GM12878 (cell line): ENCODE measurements around the gene PCTP. TPM values are rescaled to one million over a fixed set of nuclear protein-coding genes. Genes with fewer than 3 reads are reported as not detected.

Experiments
- ATAC-seq: fragments of 200-7000 bp; cut with Tn5 transposase; 3 replicates; pipeline ENCODE4 v1.9.1; 2020; ENCODE audit warnings: mild to moderate bottlenecking, moderate library complexity
- BruUV-seq: library from RNA; stranded (reverse); fragments of 400-500 nt; replicated peaks from 2 replicates; lab custom pipeline; 2021; lab: Mats Ljungman, UMichigan
- CTCF ChIA-PET: fragments of 300-600 bp; sonication (Branson Sonifier 250); formaldehyde crosslinking; extraction: SDS; loops from one replicate; lab custom pipeline; 2021; ENCODE audit warnings: inconsistent platforms; lab: Yijun Ruan, JAX
- POLR2A ChIA-PET: fragments of 350-600 bp; formaldehyde crosslinking; extraction: SDS; loops from one replicate; lab custom pipeline; 2021; ENCODE audit warnings: inconsistent platforms; lab: Charles Lee
- RAD21 ChIA-PET: fragments of 300-600 bp; sonication (Branson Sonifier 250); formaldehyde crosslinking; loops from one replicate; lab custom pipeline; 2023; ENCODE audit warnings: antibody characterized with exemption; ENCODE audit not compliant: unreplicated experiment; lab: Charles Lee
- SMC1A ChIA-PET: fragments of 300-600 bp; sonication (Branson Sonifier 250); formaldehyde crosslinking; loops from one replicate; lab custom pipeline; 2023; ENCODE audit not compliant: unreplicated experiment, uncharacterized antibody; lab: Charles Lee
- DNase-seq: peaks from one replicate; pipeline ENCODE4 v3.0.0-alpha.2; 2011; ENCODE audit warnings: low read depth, low spot score
- FAIRE-seq: peaks from 3 replicates; lab custom pipeline; 2011; peaks lifted over from hg19 to GRCh38; lab: Jason Lieb, UNC
- H2AFZ ChIP-seq: 2 replicates; pipeline ENCODE4 v1.6.0; 2011; ENCODE audit warnings: low read depth, low read length, control low read depth; ENCODE audit not compliant: control insufficient read depth
- H3K27ac ChIP-seq: 2 replicates; pipeline ENCODE4 v1.5.1; 2011; ENCODE audit warnings: control low read depth; ENCODE audit not compliant: control insufficient read depth, insufficient read depth
- H3K27me3 ChIP-seq, 2 experiments: replicated peaks in 1 of 2; 2 replicates each; pipeline versions ENCODE4 v1.6.0 to v1.6.1; 2011; ENCODE audit warnings: low read length in 1 of 2; ENCODE audit not compliant: control insufficient read depth in 2 of 2, insufficient read depth in 2 of 2
- H3K36me3 ChIP-seq, 2 experiments: 2 replicates each; pipeline ENCODE4 v1.5.1; 2011; ENCODE audit warnings: low read length in 1 of 2; ENCODE audit not compliant: control insufficient read depth in 2 of 2, insufficient read depth in 2 of 2
- H3K4me1 ChIP-seq: 2 replicates; pipeline ENCODE4 v1.6.1; 2011; ENCODE audit warnings: mild to moderate bottlenecking, low read length, moderate library complexity, mixed read lengths; ENCODE audit not compliant: control insufficient read depth, insufficient read depth
- H3K4me2 ChIP-seq: 2 replicates; pipeline ENCODE4 v1.6.0; 2011; ENCODE audit warnings: control low read depth; ENCODE audit not compliant: control insufficient read depth, insufficient read depth
- H3K4me3 ChIP-seq: fragments of 200-600 bp; sonication (generic); 2 replicates; pipeline ENCODE4 v1.5.1; 2016
- H3K79me2 ChIP-seq: 2 replicates; pipeline ENCODE4 v1.6.0; 2011; ENCODE audit warnings: low read length; ENCODE audit not compliant: control insufficient read depth, insufficient read depth
- H3K9ac ChIP-seq: 2 replicates; pipeline ENCODE4 v1.8.0; 2011; ENCODE audit warnings: low read length, control low read depth, mixed read lengths; ENCODE audit not compliant: control insufficient read depth, insufficient read depth
- H3K9me3 ChIP-seq: replicated peaks from 3 replicates; pipeline ENCODE4 v1.5.1; 2011; ENCODE audit warnings: mild to moderate bottlenecking, low read length; ENCODE audit not compliant: control insufficient read depth, insufficient read depth
- H4K20me1 ChIP-seq: 2 replicates; pipeline ENCODE4 v1.6.0; 2011; ENCODE audit not compliant: control insufficient read depth, insufficient read depth
- ASH2L ChIP-seq: fragments of 300-600, 200-600 bp; sonication (generic); IDR thresholded peaks from 2 replicates; pipeline ENCODE4 v1.6.1; 2017; ENCODE audit warnings: low read depth, mild to moderate bottlenecking, borderline replicate concordance
- BHLHE40 ChIP-seq, 2 experiments: fragments of 450-650 bp in 1 of 2; IDR thresholded peaks; 2 replicates each; pipeline ENCODE4 v1.6.1; 2011 to 2017; ENCODE audit warnings: low read depth in 2 of 2, borderline replicate concordance in 1 of 2, improper control_type of control experiment in 1 of 2, low read length in 1 of 2, mild to moderate bottlenecking in 1 of 2
- CHD2 ChIP-seq: IDR thresholded peaks from 2 replicates; pipeline ENCODE4 v1.6.1; 2011; ENCODE audit warnings: low read depth, low read length, improper control_type of control experiment, borderline replicate concordance
- JUNB ChIP-seq: IDR thresholded peaks from 2 replicates; pipeline ENCODE4 v1.6.1; 2016; ENCODE audit warnings: antibody characterized with exemption, mild to moderate bottlenecking
- MTA2 ChIP-seq: fragments of 450-650 bp; IDR thresholded peaks from 2 replicates; pipeline ENCODE4 v1.6.1; 2016; ENCODE audit warnings: low read depth, mild to moderate bottlenecking, moderate library complexity
- NBN ChIP-seq: fragments of 450-650 bp; IDR thresholded peaks from 2 replicates; pipeline ENCODE4 v1.6.1; 2016
- NFYA ChIP-seq: IDR thresholded peaks from 2 replicates; pipeline ENCODE4 v1.6.1; 2011; ENCODE audit warnings: low read depth, mild to moderate bottlenecking, low read length, improper control_type of control experiment, borderline replicate concordance
- NFYB ChIP-seq: IDR thresholded peaks from 2 replicates; pipeline ENCODE4 v1.6.1; 2011; ENCODE audit warnings: low read depth, mild to moderate bottlenecking, low read length, improper control_type of control experiment, moderate library complexity; ENCODE audit not compliant: insufficient read depth
- SUZ12 ChIP-seq: fragments of 200-600 bp; sonication (generic); IDR thresholded peaks from one replicate; pipeline ENCODE4 v1.6.1; 2018; ENCODE audit warnings: antibody characterized with exemption, mild to moderate bottlenecking; ENCODE audit not compliant: unreplicated experiment
- TCF7 ChIP-seq: IDR thresholded peaks from 2 replicates; pipeline ENCODE4 v1.6.1; 2014; ENCODE audit warnings: antibody characterized with exemption, borderline replicate concordance
- YBX1 ChIP-seq: fragments of 450-650 bp; IDR thresholded peaks from 2 replicates; pipeline ENCODE4 v1.6.1; 2016; ENCODE audit warnings: antibody characterized with exemption
- YY1 ChIP-seq: IDR thresholded peaks from 2 replicates; pipeline ENCODE4 v1.6.1; 2011; ENCODE audit warnings: low read depth, mild to moderate bottlenecking, low read length
- ZBED1 ChIP-seq: IDR thresholded peaks from 2 replicates; pipeline ENCODE4 v1.6.1; 2016; ENCODE audit warnings: borderline replicate concordance
- ZNF622 ChIP-seq: fragments of 450-650 bp; IDR thresholded peaks from 2 replicates; pipeline ENCODE4 v1.6.1; 2017; ENCODE audit warnings: mild to moderate bottlenecking, inconsistent platforms
- WGBS: methylation state at CpG from one replicate; pipeline ENCODE4 v1.1.6; 2016; ENCODE audit warnings: low lambda C conversion rate; ENCODE audit not compliant: insufficient replicate concordance, insufficient coverage; ENCODE audit errors: missing lambda C conversion rate; 5-methylcytosine and 5-hydroxymethylcytosine counted together
- in situ Hi-C: fragments of 300-500 bp; cut with MboI; formaldehyde crosslinking; loops from 9 replicates; pipeline ENCODE4 v1.14.3; 2018; ENCODE audit warnings: mixed read lengths
- intact Hi-C: fragments of 100-400 bp; cut with micrococcal nuclease; formaldehyde crosslinking; loops from one replicate; pipeline ENCODE4 v1.14.2; 2022; ENCODE audit not compliant: unreplicated experiment
- polyA plus RNA-seq, 11 experiments: library from polyadenylated mRNA; depleted of rRNA in 4 of 11; unstranded in 6 of 11; stranded (reverse) in 5 of 11; fragments of >200 nt; fragmentation: Nextera tagmentation in 4 of 11; fragmentation: Illumina TruSeq in 1 of 11; extraction: Ambion mirVana in 4 of 11; extraction: Trizol in 1 of 11; gene quantifications; 1 replicate in 1 of 11; 2 replicates in 10 of 11; pipeline versions ENCODE4 v1.2.1 to v1.2.3, GENCODE V29; 2011 to 2016; ENCODE audit warnings: inconsistent platforms in 2 of 11, missing spikeins in 2 of 11, low read depth in 1 of 11
- total RNA-seq, 4 experiments: library from RNA; depleted of rRNA in 3 of 4; stranded (reverse); fragments of >200 nt in 3 of 4; fragmentation: Illumina TruSeq in 1 of 4; extraction: Trizol in 1 of 4; gene quantifications; 2 replicates each; pipeline versions ENCODE4 v1.2.1 to v1.2.3, GENCODE V29; 2013 to 2021

The PCTP gene
- total and polyA plus RNA-seq, 10 of the 15 experiments (the other 5 are each of a cell fraction or from before 2014, with no cell fraction given), result 1.4 to 26.8 (median 3.7) TPM

GRCh38 chr17:55702150-55702549 is 48.7 kb upstream of the PCTP start:
- intact Hi-C loops, result no loop called here

GRCh38 chr17:55704401-55704800 is 46.5 kb upstream of the PCTP start:
- no peaks in the 10 kb centered on the region for H3K36me3 ChIP-seq
- in situ Hi-C loops (no loop called here), intact Hi-C loops (no loop called here)
- ChIA-PET RAD21 (interaction anchor here (0.7 kb wide), 1 partner anchor 178 kb away, joined by 4 read pairs; no protein-coding TSS in a partner anchor), POLR2A (no interaction called here), CTCF (interaction anchor here (1.1 to 1.7 kb wide), 3 partner anchors 14 to 178 kb away, joined by 3 to 4 read pairs (median 3); no protein-coding TSS in a partner anchor), SMC1A (interaction anchor here (0.6 kb wide), 1 partner anchor 17 kb away, joined by 3 read pairs; no protein-coding TSS in a partner anchor)
- 48% methylated on average over 1 of the region's 1 CpG for WGBS
- no peak overlapping the region for H3K9ac ChIP-seq
- no peak overlapping the region for H3K4me3 ChIP-seq
- no peaks in the 10 kb centered on the region for H3K4me1 ChIP-seq
- H3K27me3 ChIP-seq, result no peaks in the 10 kb centered on the region
- H3K9me3 ChIP-seq, result no peaks in the 10 kb centered on the region; the same call in 2 of the 3 replicates
- no peak for DNase-seq
- no peak for ATAC-seq
- H3K79me2 ChIP-seq, result no peaks in the 10 kb centered on the region
- H2AFZ ChIP-seq, result no peak overlapping the region
- H4K20me1 ChIP-seq, result no peaks in the 10 kb centered on the region
- FAIRE-seq, result no peak
- H3K4me2 ChIP-seq, result no peak overlapping the region
- BruUV-seq, result no TSS peak
- H3K27ac ChIP-seq, result no peak overlapping the region
- TF ChIP-seq TCF7, result no peak
- TF ChIP-seq NBN, result no peak
- no peak for TF ChIP-seq YY1
- TF ChIP-seq ZNF622, result no peak
- TF ChIP-seq ASH2L, result no peak
- no peak for TF ChIP-seq MTA2
- TF ChIP-seq SUZ12, result no peak
- TF ChIP-seq BHLHE40 (IDR thresholded peaks at IDR 0.05; ENCODE audit: borderline replicate concordance in 1 of 2, low read depth in 2 of 2, low read length in 1 of 2), result no peak
- no peak for TF ChIP-seq YBX1
- no peak for TF ChIP-seq NFYB
- no peak for TF ChIP-seq JUNB
- TF ChIP-seq CHD2, result no peak
- TF ChIP-seq NFYA, result no peak
- TF ChIP-seq ZBED1, result no peak
- TF ChIP-seq, all 136 proteins: peak for 0

More at GRCh38 chr17:55702150-55702549, 48.7 kb upstream of the PCTP start:
- no peak overlapping the region for H3K4me2 ChIP-seq
- ChIA-PET RAD21 (no interaction called here), SMC1A (no interaction called here), CTCF (no interaction called here), POLR2A (no interaction called here)
- no peaks in the 10 kb centered on the region for H4K20me1 ChIP-seq
- H3K36me3 ChIP-seq, result no peaks in the 10 kb centered on the region
- no peak for FAIRE-seq
- H3K9me3 ChIP-seq, result no peaks in the 10 kb centered on the region; the same call in 2 of the 3 replicates
- no peak for ATAC-seq
- no TSS peak for BruUV-seq
- in situ Hi-C loops, result no loop called here
- H3K27ac ChIP-seq, result no peak overlapping the region
- no peaks in the 10 kb centered on the region for H3K79me2 ChIP-seq
- H3K9ac ChIP-seq, result no peak overlapping the region
- TF ChIP-seq NBN, result no peak
- DNase-seq, result no peak
- H3K4me3 ChIP-seq, result no peak overlapping the region
- H2AFZ ChIP-seq, result no peak overlapping the region
- 30% methylated on average over 7 of the region's 7 CpGs for WGBS
- no peaks in the 10 kb centered on the region for H3K4me1 ChIP-seq
- no peaks in the 10 kb centered on the region for H3K27me3 ChIP-seq
